Loucy (cell line): ENCODE measurements around the gene PPP1R15B.

ENCODE experiments used
- EZH2phosphoT487 ChIP-seq: fragments of 200-600 bp; IDR thresholded peaks from 2 replicates; pipeline ENCODE4 v1.6.1; 2018; ENCODE audit warnings: antibody characterized with exemption, mild to moderate bottlenecking, moderate library complexity, borderline replicate concordance
- TF ChIP-seq, protein P1 (sequence below): fragments of 200-600 bp; sonication (generic); conservative IDR thresholded peaks from 2 replicates; pipeline ENCODE4 v1.5.1; 2014; ENCODE audit warnings: mild to moderate bottlenecking, antibody characterized with exemption, low read length

- TF ChIP-seq, protein P1, sequence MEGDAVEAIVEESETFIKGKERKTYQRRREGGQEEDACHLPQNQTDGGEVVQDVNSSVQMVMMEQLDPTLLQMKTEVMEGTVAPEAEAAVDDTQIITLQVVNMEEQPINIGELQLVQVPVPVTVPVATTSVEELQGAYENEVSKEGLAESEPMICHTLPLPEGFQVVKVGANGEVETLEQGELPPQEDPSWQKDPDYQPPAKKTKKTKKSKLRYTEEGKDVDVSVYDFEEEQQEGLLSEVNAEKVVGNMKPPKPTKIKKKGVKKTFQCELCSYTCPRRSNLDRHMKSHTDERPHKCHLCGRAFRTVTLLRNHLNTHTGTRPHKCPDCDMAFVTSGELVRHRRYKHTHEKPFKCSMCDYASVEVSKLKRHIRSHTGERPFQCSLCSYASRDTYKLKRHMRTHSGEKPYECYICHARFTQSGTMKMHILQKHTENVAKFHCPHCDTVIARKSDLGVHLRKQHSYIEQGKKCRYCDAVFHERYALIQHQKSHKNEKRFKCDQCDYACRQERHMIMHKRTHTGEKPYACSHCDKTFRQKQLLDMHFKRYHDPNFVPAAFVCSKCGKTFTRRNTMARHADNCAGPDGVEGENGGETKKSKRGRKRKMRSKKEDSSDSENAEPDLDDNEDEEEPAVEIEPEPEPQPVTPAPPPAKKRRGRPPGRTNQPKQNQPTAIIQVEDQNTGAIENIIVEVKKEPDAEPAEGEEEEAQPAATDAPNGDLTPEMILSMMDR, result no peak
- TF ChIP-seq EZH2phosphoT487, result no peak
These were observed 35.2 kb downstream of the PPP1R15B start for GRCh38 chr1:204376465-204376864.
